ENCODE results near the gene RTL5. TPM values are rescaled to one million over a fixed set of nuclear protein-coding genes. Genes with fewer than 3 reads are reported as not detected.

The RTL5 gene
- total RNA-seq, 2 experiments from 2014 or later = 0.18 to 0.31 TPM

DNA sequence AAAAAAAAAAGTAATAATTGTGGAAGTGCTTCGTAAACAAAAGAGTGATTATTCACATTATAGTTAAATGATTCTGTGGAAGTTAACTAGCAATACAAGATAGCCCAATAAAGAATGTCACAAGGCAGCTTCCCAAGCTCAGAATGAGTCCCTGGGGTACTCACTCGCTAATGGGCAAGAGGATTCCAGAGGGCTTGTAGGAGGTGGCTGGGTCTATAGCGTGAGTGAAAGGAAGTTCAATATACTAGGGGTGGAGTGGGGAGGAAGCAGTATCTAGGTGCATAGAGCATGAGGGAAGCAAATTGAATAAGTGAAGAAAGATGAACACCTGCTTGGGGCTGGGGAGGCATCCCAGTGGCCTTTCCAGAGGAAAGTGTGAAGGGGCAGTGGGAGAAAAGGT lies 42.5 kb downstream of the RTL5 start:
- intact Hi-C loops (cut with micrococcal nuclease) = no loop called here
- Mint-ChIP-seq H3K9me3 (no peaks in the 10 kb centered on the region), H3K4me1 (ENCODE audit: low read depth) (no peaks in the 10 kb centered on the region), H3K27me3 (peaks cover 1% of the 10 kb centered on the region), H3K27ac (no peak overlapping the region), H3K4me3 (no peak overlapping the region), H3K36me3 (ENCODE audit: low read depth) (no peaks in the 10 kb centered on the region)
- ATAC-seq = no peak
- TF ChIP-seq, protein P1, sequence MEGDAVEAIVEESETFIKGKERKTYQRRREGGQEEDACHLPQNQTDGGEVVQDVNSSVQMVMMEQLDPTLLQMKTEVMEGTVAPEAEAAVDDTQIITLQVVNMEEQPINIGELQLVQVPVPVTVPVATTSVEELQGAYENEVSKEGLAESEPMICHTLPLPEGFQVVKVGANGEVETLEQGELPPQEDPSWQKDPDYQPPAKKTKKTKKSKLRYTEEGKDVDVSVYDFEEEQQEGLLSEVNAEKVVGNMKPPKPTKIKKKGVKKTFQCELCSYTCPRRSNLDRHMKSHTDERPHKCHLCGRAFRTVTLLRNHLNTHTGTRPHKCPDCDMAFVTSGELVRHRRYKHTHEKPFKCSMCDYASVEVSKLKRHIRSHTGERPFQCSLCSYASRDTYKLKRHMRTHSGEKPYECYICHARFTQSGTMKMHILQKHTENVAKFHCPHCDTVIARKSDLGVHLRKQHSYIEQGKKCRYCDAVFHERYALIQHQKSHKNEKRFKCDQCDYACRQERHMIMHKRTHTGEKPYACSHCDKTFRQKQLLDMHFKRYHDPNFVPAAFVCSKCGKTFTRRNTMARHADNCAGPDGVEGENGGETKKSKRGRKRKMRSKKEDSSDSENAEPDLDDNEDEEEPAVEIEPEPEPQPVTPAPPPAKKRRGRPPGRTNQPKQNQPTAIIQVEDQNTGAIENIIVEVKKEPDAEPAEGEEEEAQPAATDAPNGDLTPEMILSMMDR (IDR thresholded peaks at IDR 0.05) = no peak
- POLR2A ChIA-PET = no interaction called here
- CTCF ChIA-PET = no interaction called here
- no peak for DNase-seq

DNA sequence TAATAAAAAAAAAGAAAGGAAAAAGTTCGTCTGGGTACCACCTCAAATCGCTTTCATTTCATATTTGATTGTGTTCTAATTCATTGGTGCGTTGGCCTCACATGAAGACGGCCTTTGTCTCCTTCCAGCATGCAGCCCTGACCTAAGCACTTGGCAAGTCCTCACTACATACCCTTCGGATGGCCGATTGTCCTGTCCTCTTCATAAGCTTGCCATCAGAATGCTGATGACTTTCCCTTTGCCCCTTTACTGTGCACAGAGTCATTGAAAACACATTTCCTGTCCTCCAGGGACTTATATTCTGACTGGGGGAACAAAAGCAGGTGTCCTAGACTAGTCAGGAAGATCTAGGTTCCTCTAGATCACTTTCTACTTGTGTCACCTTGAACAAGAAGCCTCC lies 43.0 kb downstream of the RTL5 start:
- Mint-ChIP-seq H3K4me1 (ENCODE audit: low read depth) (no peaks in the 10 kb centered on the region), H3K27ac (no peak overlapping the region), H3K36me3 (ENCODE audit: low read depth) (no peaks in the 10 kb centered on the region), H3K27me3 (peaks cover 1% of the 10 kb centered on the region), H3K4me3 (no peak overlapping the region), H3K9me3 (no peaks in the 10 kb centered on the region)
- intact Hi-C loops (cut with micrococcal nuclease) = no loop called here
- DNase-seq (no peak), ATAC-seq (no peak)
- ChIA-PET CTCF (no interaction called here), POLR2A (no interaction called here)
- TF ChIP-seq, protein P1 (IDR thresholded peaks at IDR 0.05) = no peak

DNA sequence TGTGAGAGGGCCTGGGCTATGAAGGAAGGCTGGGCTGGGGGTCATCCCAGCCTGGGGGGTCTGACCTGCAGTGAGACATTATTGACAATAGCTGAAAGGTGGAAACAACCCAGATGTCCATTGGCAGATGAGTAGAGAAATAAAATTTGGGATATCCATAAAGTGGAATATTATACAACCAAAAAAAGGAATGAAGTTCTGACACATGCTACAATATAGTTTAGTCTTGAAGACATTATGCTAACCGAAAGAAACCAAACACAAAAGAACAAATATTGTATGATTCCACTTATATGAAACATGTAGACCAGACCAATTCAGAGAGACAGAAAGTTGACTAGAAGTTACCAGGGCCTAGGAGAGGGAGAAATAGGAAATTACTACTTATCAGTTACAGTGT lies 44.7 kb downstream of the RTL5 start:
- ATAC-seq = no peak
- TF ChIP-seq, protein P1 (IDR thresholded peaks at IDR 0.05) = no peak

DNA sequence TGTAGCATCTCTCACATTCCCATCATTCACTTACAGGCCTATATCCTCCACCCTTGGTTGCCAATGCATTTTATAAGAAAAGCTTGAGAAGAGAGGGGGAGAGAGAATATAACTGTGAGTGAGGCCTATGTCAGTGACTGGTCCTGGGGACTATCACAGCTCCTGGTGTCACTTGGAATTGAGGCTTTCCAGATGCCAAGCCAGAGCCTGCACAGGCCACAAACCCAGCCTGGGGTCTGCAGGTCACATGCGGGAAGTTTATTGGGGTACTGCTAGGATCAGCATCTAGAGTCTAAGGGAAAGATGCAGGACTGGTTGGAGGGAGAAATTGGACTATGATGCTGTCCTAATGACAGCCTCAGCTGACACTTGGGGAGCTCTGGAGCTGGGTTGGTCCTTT lies 47.6 kb downstream of the RTL5 start:
- no peaks in the 10 kb centered on the region for H3K27me3 Mint-ChIP-seq
- intact Hi-C loops (cut with micrococcal nuclease) = no loop called here

More for the DNA sequence above, 44.7 kb downstream of the RTL5 start:
- Mint-ChIP-seq H3K9me3 (no peaks in the 10 kb centered on the region), H3K27me3 (no peaks in the 10 kb centered on the region), H3K36me3 (ENCODE audit: low read depth) (no peaks in the 10 kb centered on the region), H3K27ac (no peak overlapping the region), H3K4me3 (no peak overlapping the region), H3K4me1 (ENCODE audit: low read depth) (no peaks in the 10 kb centered on the region)
- CTCF ChIA-PET = no interaction called here
- POLR2A ChIA-PET = no interaction called here
- intact Hi-C loops (cut with micrococcal nuclease) = no loop called here
- DNase-seq = no peak

DNA sequence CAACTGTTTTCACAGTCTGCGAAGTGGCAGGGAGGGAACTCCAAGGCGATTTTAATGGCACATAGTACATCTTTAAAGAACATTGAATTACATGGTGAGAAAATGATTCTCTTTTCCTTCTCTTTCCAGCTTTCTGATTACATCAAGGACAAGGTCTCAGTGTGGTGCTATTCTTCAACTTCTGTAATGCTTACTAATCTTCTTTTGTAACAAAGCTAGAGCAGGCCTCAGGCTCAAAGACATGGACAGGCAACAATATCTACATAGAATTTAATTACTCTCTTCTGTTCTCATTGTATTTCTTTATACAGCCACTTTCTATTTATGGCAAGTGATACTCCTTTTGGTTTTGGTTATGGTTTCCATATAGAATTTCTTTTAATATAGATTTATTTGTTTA lies 48.4 kb downstream of the RTL5 start:
- Mint-ChIP-seq H3K4me3 (no peak overlapping the region), H3K27ac (no peak overlapping the region), H3K9me3 (no peaks in the 10 kb centered on the region), H3K36me3 (ENCODE audit: low read depth) (no peaks in the 10 kb centered on the region), H3K4me1 (ENCODE audit: low read depth) (peaks cover 2% of the 10 kb centered on the region), H3K27me3 (no peaks in the 10 kb centered on the region)
- TF ChIP-seq, protein P1 (IDR thresholded peaks at IDR 0.05) = no peak
- POLR2A ChIA-PET = no interaction called here
- no peak for DNase-seq
- intact Hi-C loops (cut with micrococcal nuclease) = no loop called here
- CTCF ChIA-PET = no interaction called here
- ATAC-seq = no peak

More for the DNA sequence above, 47.6 kb downstream of the RTL5 start:
- ChIA-PET CTCF (no interaction called here), POLR2A (no interaction called here)
- Mint-ChIP-seq H3K9me3 (no peaks in the 10 kb centered on the region), H3K4me3 (no peak overlapping the region), H3K36me3 (ENCODE audit: low read depth) (no peaks in the 10 kb centered on the region), H3K27ac (no peak overlapping the region), H3K4me1 (ENCODE audit: low read depth) (no peaks in the 10 kb centered on the region)
- ATAC-seq (no peak), DNase-seq (no peak)
- TF ChIP-seq, protein P1 (IDR thresholded peaks at IDR 0.05) = no peak
